ENCODE results near the gene IGFBP6. TPM values are rescaled to one million over a fixed set of nuclear protein-coding genes. Genes with fewer than 3 reads are reported as not detected.

IGFBP6 gene
- polyA plus RNA-seq, 2 of the 4 experiments (the other 2 are of a cell fraction) = 49.1 to 128 TPM

- DNase-seq (ENCODE audit: low read depth in 1 of 2, low spot score in 1 of 2) (no peak), ATAC-seq (0 out of 6 replicates have a peak, but pooled peaks of 1 of the 2 experiments have one; percentile 45), FAIRE-seq (no peak)
- Histone ChIP-seq H3K9me3 (no peaks in the 10 kb centered on the region), H3K4me1 (peaks cover 12% of the 10 kb centered on the region), H3K4me3 (no peak overlapping the region), H3K27ac (no peak overlapping the region), H3K4me2 (no peak overlapping the region)
- TF ChIP-seq HDAC2 (IDR thresholded peaks at IDR 0.05) = no peak
- TF ChIP-seq HEYL (CRISPR knock-in tag; IDR thresholded peaks at IDR 0.05) = no peak
- no peak for TF ChIP-seq EHF (CRISPR knock-in tag; IDR thresholded peaks at IDR 0.05)
- WGBS (ENCODE audit: missing lambda C conversion rate) = 17% methylated on average over 2 of the region's 2 CpGs
- ChIA-PET POLR2A (interaction anchor here (1.6 kb wide), 1 partner anchor 11 kb away, joined by 7 read pairs; the partner anchor contains the start of gene SPRYD3), CTCF (interaction anchor here (0.9 to 38.0 kb wide), 3 partner anchors 8 to 107 kb away, joined by 3 to 1424 read pairs (median 10); partner anchors contain the start of genes SPRYD3 and TNS2)
Observed at GRCh38 chr12:53090554-53090953, 6.9 kb upstream of the IGFBP6 start.

DNA sequence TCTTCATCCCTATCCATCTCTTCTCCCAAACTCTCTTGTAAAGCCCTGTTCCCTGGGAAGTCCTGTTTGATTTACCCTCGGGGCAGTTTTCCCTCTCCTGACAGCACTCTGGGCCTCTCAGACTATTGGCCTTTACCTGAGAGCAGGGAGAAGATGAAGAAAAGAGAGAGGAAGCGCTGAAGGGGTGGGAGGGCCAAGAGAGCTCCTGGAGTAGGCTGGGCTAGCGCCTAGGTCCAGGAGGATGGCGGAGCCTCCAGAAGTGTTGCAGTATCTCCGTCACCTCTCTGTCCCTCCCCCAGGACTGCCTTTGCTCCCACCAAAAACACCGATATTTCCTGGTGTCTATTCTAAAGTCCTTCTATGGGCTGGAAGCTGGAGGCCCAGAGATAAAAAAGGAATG lies 5.7 kb upstream of the IGFBP6 start:
- no peak for ATAC-seq
- CTCF ChIA-PET = interaction anchor here (38.0 kb wide), 1 partner anchor 27 kb away, joined by 1424 read pairs; the partner anchor contains the start of genes SPRYD3 and TNS2

More for the DNA sequence above, 5.7 kb upstream of the IGFBP6 start:
- no peaks in the 10 kb centered on the region for H3K9me3 ChIP-seq
- H3K4me2 ChIP-seq = no peak overlapping the region
- FAIRE-seq (no peak), DNase-seq (ENCODE audit: low read depth in 1 of 2, low spot score in 1 of 2) (no peak)
- no peak for TF ChIP-seq RARB (CRISPR knock-in tag; IDR thresholded peaks at IDR 0.05)
- no peak for TF ChIP-seq HOXB13 (CRISPR knock-in tag; IDR thresholded peaks at IDR 0.05; ENCODE audit: low read depth)
- TF ChIP-seq CTCF (IDR thresholded peaks at IDR 0.05) = no peak
- TF ChIP-seq CBX2 (IDR thresholded peaks at IDR 0.05; ENCODE audit: borderline replicate concordance, low read depth) = no peak
- no peak for TF ChIP-seq POLR2AphosphoS2 (conservative IDR thresholded peaks at IDR 0.05; ENCODE audit: low read length)
- TF ChIP-seq, protein P1, sequence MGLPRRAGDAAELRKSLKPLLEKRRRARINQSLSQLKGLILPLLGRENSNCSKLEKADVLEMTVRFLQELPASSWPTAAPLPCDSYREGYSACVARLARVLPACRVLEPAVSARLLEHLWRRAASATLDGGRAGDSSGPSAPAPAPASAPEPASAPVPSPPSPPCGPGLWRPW (IDR thresholded peaks at IDR 0.05) = no peak
- TF ChIP-seq E2F6 (IDR thresholded peaks at IDR 0.05; ENCODE audit: borderline replicate concordance, low read depth) = no peak
- TF ChIP-seq NFE2L2 (conservative IDR thresholded peaks at IDR 0.05; ENCODE audit: low read length) = no peak
- TF ChIP-seq POLR2A (IDR thresholded peaks at IDR 0.05; ENCODE audit: low read length) = no peak
- TF ChIP-seq ESRRA (IDR thresholded peaks at IDR 0.05; ENCODE audit: borderline replicate concordance, low read length) = no peak
- no peak for TF ChIP-seq SREBF2 (IDR thresholded peaks at IDR 0.05)
- no peak for TF ChIP-seq RCOR1 (IDR thresholded peaks at IDR 0.05; ENCODE audit: low read depth, low read length)
- no peak for TF ChIP-seq TFCP2L1 (CRISPR knock-in tag; IDR thresholded peaks at IDR 0.05)
- TF ChIP-seq, protein P2, sequence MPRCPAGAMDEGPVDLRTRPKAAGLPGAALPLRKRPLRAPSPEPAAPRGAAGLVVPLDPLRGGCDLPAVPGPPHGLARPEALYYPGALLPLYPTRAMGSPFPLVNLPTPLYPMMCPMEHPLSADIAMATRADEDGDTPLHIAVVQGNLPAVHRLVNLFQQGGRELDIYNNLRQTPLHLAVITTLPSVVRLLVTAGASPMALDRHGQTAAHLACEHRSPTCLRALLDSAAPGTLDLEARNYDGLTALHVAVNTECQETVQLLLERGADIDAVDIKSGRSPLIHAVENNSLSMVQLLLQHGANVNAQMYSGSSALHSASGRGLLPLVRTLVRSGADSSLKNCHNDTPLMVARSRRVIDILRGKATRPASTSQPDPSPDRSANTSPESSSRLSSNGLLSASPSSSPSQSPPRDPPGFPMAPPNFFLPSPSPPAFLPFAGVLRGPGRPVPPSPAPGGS (IDR thresholded peaks at IDR 0.05) = no peak
- no peak for TF ChIP-seq HMGXB4 (CRISPR knock-in tag; IDR thresholded peaks at IDR 0.05; ENCODE audit: borderline replicate concordance)
- no peak for TF ChIP-seq MYC (IDR thresholded peaks at IDR 0.05; ENCODE audit: borderline replicate concordance, low read length)
- no peak for TF ChIP-seq ZFP36 (IDR thresholded peaks at IDR 0.05; ENCODE audit: borderline replicate concordance, partially characterized antibody)
- peaks cover 20% of the 10 kb centered on the region for H3K4me1 ChIP-seq
- H3K4me3 ChIP-seq = no peak overlapping the region
- 73% methylated on average over 6 of the region's 6 CpGs for WGBS (ENCODE audit: missing lambda C conversion rate)
- POLR2A ChIA-PET = interaction anchor here (2.3 kb wide), 1 partner anchor 13 kb away, joined by 7 read pairs; the partner anchor contains the start of gene SPRYD3
- no peak overlapping the region for H3K27ac ChIP-seq

Data from A549 (cell line).